Adrenal gland (tissue), 5 donors: Measurements from ENCODE around the gene GRK3.

Experiments used
- POLR2A ChIP-seq, 2 donors: fragments of 450-650 bp; IDR thresholded peaks; one replicate each; pipeline ENCODE4 v1.6.1; 2017; ENCODE audit warnings: antibody characterized with exemption in 2 of 2, mild to moderate bottlenecking in 2 of 2, moderate library complexity in 1 of 2
- TF ChIP-seq, protein P1 (sequence below), 6 experiments: fragments of 450-650 bp in 4 of 6; fragments of 200-600 bp in 2 of 6; sonication (generic) in 1 of 6; IDR thresholded peaks; 1 replicate in 5 of 6; 2 replicates in 1 of 6; pipeline versions ENCODE4 v1.5.1 to v1.8.0; 2016 to 2021; ENCODE audit warnings: antibody characterized with exemption in 6 of 6, mild to moderate bottlenecking in 2 of 6, moderate library complexity in 1 of 6
- donor health status: DM: no; HTN: no; CAD: no.

DNA sequence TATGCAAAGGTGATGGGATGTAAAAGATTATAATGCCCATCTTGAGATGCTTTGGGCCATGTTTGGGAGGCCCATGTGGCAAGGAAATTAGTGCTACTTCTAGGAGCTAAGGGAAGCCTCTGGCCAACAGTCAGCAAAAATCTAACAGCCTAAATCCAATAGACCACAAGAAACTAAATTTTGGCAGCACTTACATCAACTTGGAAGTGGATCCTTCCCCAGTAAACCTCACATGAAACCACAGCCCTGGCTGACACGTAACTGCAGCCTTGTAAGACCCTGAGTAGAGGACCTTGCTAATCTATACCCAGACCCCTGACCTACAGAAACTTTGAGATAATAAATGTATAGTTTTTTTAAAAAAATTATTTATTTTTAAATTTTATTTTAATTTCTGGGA is 13.1 kb upstream of the GRK3 start:
- TF ChIP-seq, protein P1, sequence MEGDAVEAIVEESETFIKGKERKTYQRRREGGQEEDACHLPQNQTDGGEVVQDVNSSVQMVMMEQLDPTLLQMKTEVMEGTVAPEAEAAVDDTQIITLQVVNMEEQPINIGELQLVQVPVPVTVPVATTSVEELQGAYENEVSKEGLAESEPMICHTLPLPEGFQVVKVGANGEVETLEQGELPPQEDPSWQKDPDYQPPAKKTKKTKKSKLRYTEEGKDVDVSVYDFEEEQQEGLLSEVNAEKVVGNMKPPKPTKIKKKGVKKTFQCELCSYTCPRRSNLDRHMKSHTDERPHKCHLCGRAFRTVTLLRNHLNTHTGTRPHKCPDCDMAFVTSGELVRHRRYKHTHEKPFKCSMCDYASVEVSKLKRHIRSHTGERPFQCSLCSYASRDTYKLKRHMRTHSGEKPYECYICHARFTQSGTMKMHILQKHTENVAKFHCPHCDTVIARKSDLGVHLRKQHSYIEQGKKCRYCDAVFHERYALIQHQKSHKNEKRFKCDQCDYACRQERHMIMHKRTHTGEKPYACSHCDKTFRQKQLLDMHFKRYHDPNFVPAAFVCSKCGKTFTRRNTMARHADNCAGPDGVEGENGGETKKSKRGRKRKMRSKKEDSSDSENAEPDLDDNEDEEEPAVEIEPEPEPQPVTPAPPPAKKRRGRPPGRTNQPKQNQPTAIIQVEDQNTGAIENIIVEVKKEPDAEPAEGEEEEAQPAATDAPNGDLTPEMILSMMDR (IDR thresholded peaks at IDR 0.05), result no peak
- TF ChIP-seq POLR2A (IDR thresholded peaks at IDR 0.05), result no peak
